Measurements from ENCODE around the gene PCBP1. TPM values are rescaled to one million over a fixed set of nuclear protein-coding genes. Genes with fewer than 3 reads are reported as not detected.
A peak's percentile ranks its signal among the peaks of the same experiment; 100 is the strongest.
"Not testable (repeated sequence)": the region's sequence is repeated elsewhere in the genome, so short reads cannot be mapped to it uniquely, and the experiment has no call there.

The PCBP1 gene
- total RNA-seq, 1 donor from 2014 or later = 284 TPM

DNA sequence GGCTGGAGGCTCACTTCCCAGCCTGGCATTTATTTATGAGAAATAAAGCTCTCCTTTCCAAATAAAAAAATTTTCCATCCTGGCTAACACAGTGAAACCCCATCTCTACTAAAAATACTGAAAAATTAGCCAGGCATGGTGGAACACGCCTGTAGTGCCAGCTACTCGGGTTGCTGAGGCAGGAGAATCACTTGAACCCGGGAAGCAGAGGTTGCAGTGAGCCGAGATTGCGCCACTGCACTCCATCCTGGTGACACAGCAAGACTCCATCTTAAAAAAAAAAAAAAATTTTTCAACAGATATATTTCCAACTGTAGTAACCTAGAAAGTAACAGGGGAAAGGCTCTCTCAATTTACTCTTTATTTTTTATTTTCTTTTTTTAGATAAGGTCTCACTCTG, 6.1 kb upstream of the PCBP1 start:
- no peak for DNase-seq (ENCODE audit: low spot score)

- DNase-seq (ENCODE audit: low spot score) = no peak
Observed at GRCh38 chr2:70083344-70084156, 3.7 kb upstream of the PCBP1 start.

- DNase-seq (ENCODE audit: low spot score) = peak; percentile 61
Observed at GRCh38 chr2:70084973-70085710, 2.1 kb upstream of the PCBP1 start.

DNA sequence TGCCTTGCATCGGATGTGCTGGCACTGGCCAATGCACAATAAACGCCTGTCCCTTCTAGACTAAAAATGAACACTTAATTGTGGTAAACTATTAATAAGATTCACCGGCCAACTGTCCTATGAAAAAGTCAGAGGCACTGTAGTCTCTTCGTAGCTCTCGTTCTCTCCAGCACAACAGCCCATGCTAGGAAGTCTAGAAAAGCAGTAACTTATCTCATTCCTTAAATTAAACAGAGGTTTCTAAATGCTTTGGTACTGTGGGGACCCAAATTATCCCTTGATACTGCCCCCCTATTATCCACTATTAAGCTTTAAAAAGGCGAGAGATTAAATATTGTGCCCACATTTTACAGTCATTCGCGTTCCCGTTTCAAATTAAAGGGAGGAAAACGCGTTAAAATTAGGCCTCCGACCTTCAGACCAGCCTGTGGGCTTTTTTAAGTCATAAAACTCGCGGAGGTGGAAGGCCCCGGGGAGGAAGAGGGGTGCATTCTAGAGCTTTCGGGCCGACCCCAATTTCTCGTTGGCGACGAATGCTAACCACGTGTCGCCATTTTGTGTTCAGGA, 1.5 kb upstream of the PCBP1 start:
- DNase-seq (ENCODE audit: low spot score) = no peak

- peak; percentile 79 for DNase-seq (ENCODE audit: low spot score)
Observed at GRCh38 chr2:70086278-70086837, 919 bp upstream of the PCBP1 start.

DNA sequence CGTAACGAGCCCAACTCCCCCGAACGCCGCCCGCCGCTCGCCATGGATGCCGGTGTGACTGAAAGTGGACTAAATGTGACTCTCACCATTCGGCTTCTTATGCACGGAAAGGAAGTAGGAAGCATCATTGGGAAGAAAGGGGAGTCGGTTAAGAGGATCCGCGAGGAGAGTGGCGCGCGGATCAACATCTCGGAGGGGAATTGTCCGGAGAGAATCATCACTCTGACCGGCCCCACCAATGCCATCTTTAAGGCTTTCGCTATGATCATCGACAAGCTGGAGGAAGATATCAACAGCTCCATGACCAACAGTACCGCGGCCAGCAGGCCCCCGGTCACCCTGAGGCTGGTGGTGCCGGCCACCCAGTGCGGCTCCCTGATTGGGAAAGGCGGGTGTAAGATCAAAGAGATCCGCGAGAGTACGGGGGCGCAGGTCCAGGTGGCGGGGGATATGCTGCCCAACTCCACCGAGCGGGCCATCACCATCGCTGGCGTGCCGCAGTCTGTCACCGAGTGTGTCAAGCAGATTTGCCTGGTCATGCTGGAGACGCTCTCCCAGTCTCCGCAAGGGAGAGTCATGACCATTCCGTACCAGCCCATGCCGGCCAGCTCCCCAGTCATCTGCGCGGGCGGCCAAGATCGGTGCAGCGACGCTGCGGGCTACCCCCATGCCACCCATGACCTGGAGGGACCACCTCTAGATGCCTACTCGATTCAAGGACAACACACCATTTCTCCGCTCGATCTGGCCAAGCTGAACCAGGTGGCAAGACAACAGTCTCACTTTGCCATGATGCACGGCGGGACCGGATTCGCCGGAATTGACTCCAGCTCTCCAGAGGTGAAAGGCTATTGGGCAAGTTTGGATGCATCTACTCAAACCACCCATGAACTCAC, 673 bp downstream of the PCBP1 start:
- DNase-seq (ENCODE audit: low spot score) = peak; percentile 65

DNA sequence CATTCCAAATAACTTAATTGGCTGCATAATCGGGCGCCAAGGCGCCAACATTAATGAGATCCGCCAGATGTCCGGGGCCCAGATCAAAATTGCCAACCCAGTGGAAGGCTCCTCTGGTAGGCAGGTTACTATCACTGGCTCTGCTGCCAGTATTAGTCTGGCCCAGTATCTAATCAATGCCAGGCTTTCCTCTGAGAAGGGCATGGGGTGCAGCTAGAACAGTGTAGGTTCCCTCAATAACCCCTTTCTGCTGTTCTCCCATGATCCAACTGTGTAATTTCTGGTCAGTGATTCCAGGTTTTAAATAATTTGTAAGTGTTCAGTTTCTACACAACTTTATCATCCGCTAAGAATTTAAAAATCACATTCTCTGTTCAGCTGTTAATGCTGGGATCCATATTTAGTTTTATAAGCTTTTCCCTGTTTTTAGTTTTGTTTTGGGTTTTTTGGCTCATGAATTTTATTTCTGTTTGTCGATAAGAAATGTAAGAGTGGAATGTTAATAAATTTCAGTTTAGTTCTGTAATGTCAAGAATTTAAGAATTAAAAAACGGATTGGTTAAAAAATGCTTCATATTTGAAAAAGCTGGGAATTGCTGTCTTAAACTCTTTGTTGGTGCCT, 1.4 kb downstream of the PCBP1 start:
- DNase-seq (ENCODE audit: low spot score) = no peak

- DNase-seq (ENCODE audit: low spot score) = peak; percentile 56
Observed at GRCh38 chr2:70089220-70089982, 2.1 kb downstream of the PCBP1 start.

DNA sequence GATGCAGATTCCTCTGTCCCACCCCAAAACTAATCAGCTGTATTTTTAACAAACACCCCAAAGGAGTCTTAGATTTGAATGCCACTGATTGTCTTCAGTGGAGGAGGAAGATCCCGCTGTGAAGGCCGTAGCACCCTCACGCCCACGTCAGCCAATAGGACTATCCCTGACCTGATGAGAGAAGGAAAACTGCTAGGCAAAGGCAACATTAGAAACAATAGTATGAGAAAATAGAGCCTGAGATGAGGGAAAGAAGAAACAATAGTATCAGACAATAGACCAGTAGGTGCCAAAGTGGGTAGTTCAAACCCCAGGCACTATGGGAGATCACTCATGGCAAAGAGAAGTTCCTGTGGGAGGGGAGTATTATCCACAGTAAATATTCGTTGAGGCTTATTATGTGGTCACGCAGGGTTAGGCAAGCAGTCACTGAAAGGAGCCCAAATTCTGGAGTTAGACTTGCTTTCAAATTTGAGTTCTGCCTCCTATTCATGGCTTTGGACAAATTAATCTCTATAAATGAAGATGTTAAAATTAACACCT, 2.8 kb downstream of the PCBP1 start:
- no peak for DNase-seq (ENCODE audit: low spot score)

- no peak for DNase-seq (ENCODE audit: low spot score)
Observed at GRCh38 chr2:70090706-70091334, 3.5 kb downstream of the PCBP1 start.

GRCh38 chr2:70091364-70091763, 4.1 kb downstream of the PCBP1 start:
- DNase-seq (ENCODE audit: low spot score) = no peak

DNA sequence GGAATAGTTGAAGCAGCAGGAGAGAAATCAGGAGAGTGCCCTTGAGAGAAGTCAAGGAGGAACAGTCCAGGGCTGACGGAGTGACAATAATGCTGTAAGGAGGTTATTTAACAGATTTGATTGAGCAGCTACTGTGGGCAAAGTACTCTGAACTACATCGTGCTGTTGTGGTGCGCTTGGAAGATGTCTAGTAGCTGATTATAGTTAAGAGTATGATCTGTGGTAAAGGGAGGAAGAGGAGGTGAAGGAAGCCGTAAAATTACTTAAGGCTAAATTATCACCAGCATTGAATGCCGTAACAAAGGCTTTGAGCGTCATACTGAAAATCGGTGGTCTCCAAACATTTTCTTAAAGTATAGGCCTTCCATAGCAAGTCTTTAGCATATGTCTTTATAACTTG, 4.5 kb downstream of the PCBP1 start:
- DNase-seq (ENCODE audit: low spot score) = no peak

DNA sequence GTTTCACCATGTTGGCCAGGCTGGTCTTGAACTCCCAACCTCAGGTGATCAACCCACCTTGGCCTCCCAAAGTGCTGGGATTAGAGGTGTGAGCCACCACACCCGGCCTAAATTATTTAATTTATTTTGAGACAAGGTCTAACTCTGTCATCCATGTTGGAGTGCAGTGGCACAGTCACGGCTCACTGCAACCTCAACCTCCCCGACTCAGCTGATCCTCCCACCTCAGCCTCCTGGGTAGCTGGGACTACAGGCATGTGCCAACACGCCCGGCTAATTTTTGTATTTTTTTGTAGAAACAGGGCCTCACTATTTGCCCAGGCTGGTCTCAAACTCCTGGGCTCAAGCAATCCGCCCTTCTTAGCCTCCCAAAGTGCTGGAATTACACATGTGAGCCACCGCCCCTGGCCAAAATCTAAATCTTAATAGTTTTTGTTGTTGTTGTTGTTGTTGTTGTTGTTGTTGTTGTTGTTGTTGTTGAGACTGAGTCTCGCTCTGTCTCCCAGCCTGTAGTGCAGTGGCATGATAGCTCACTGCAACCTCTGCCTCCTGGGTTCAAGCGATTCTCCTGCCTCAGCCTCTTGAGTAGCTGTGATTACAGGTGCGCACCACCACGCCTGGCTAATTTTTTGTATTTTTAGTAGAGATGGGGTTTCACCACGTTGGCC, 5.4 kb downstream of the PCBP1 start:
- DNase-seq (ENCODE audit: low spot score) = not testable (repeated sequence)

DNA sequence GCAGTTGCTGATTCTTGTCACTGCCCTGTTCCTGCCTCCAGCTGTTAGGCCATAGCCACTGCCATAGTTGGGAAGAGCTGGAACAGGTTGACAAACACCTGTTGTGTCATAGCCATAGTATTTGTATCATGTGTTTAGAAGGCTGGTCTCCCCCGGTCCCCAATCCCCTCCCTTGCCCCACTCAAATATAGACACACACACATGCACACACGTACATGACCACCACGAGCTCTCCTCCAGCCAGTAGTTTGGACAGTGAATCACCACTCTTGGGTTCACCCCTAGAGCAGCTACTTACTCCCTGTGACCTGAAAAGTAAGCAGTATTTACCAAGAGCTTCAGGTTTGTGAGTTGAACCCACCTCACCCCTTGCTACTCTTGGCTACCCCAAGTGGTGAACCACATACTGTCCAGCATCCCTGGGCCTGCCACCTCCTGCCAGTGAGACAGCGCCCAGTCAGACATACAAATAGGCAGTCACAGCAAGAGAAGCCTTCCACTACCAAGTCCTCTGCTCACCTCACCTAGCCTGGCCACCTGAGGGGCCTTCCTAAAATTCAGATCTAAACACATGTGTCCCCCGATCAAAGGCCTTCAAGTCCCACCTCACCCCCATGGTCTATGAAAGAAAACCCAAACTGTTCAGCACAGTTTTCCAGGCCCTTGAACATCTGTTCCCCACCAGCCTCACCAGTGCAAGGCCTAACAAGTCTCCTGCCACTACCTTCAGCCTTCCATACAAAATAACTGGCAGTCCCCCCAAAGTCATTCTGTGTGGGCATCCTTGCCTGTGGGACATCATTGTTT, 7.1 kb downstream of the PCBP1 start:
- DNase-seq (ENCODE audit: low spot score) = no peak

- peak; percentile 77 for DNase-seq (ENCODE audit: low spot score)
Observed at GRCh38 chr2:70094978-70095719, 7.9 kb downstream of the PCBP1 start.

- no peak for DNase-seq (ENCODE audit: low spot score)
Observed at GRCh38 chr2:70095720-70096670, 8.7 kb downstream of the PCBP1 start.
